Mesendoderm (in vitro differentiated cells): Measurements from ENCODE around the gene DLG2.

Experiments used
- DNase-seq: peaks from one replicate; pipeline ENCODE4 v3.0.0; 2013
- H2AK5ac ChIP-seq: 2 replicates; pipeline ENCODE4 v1.6.1; 2013; ENCODE audit warnings: low read length, inconsistent platforms
- H2BK120ac ChIP-seq: 2 replicates; pipeline ENCODE4 v1.6.1; 2013; ENCODE audit warnings: low read depth, mild to moderate bottlenecking, low read length, moderate library complexity, mixed read lengths
- H2BK15ac ChIP-seq: replicated peaks from 2 replicates; pipeline ENCODE4 v1.6.1; 2013; ENCODE audit warnings: low read depth, mild to moderate bottlenecking, moderate library complexity
- H2BK5ac ChIP-seq: 2 replicates; pipeline ENCODE4 v1.6.1; 2013; ENCODE audit warnings: low read length, inconsistent platforms
- H3K18ac ChIP-seq: 2 replicates; pipeline ENCODE4 v1.6.1; 2013; ENCODE audit warnings: mild to moderate bottlenecking, low read length, mixed read lengths
- H3K23ac ChIP-seq: one replicate; pipeline ENCODE4 v1.6.1; 2013; ENCODE audit warnings: low read length
- H3K27ac ChIP-seq: 2 replicates; pipeline ENCODE4 v1.5.1; 2013; ENCODE audit warnings: low read depth, mild to moderate bottlenecking, inconsistent platforms, low read length, moderate library complexity
- H3K27me3 ChIP-seq: 2 replicates; pipeline ENCODE4 v1.6.1; 2013; ENCODE audit warnings: low read length, control low read depth, mild to moderate bottlenecking, inconsistent platforms; ENCODE audit not compliant: insufficient read depth, poor library complexity
- H3K36me3 ChIP-seq: 2 replicates; pipeline ENCODE4 v1.6.1; 2013; ENCODE audit warnings: low read length, inconsistent platforms; ENCODE audit not compliant: control insufficient read depth, insufficient read depth
- H3K4ac ChIP-seq: one replicate; pipeline ENCODE4 v1.6.1; 2013; ENCODE audit warnings: low read depth, mild to moderate bottlenecking, low read length, moderate library complexity
- H3K4me1 ChIP-seq: 2 replicates; pipeline ENCODE4 v1.6.1; 2013; ENCODE audit warnings: low read depth, low read length, inconsistent platforms; ENCODE audit not compliant: control insufficient read depth
- H3K4me2 ChIP-seq: 2 replicates; pipeline ENCODE4 v1.6.1; 2013; ENCODE audit warnings: low read length
- H3K4me3 ChIP-seq: 2 replicates; pipeline ENCODE4 v1.5.1; 2013; ENCODE audit warnings: mild to moderate bottlenecking, low read length
- H3K56ac ChIP-seq: one replicate; pipeline ENCODE4 v1.6.1; 2013; ENCODE audit warnings: low read length
- H3K79me1 ChIP-seq: 2 replicates; pipeline ENCODE4 v1.6.1; 2013; ENCODE audit warnings: low read length, inconsistent platforms
- H3K79me2 ChIP-seq: 2 replicates; pipeline ENCODE4 v1.6.1; 2013; ENCODE audit warnings: mild to moderate bottlenecking, low read length; ENCODE audit not compliant: control insufficient read depth, insufficient read depth
- H3K9ac ChIP-seq: 2 replicates; pipeline ENCODE4 v1.6.1; 2013; ENCODE audit warnings: low read length, inconsistent platforms
- H4K5ac ChIP-seq: one replicate; pipeline ENCODE4 v1.6.1; 2013; ENCODE audit warnings: low read length
- H4K8ac ChIP-seq: one replicate; pipeline ENCODE4 v1.6.1; 2013; ENCODE audit warnings: low read depth, mild to moderate bottlenecking, control low read depth, low read length, moderate library complexity
- WGBS: extraction: QIAGEN DNeasy Blood & Tissue Kit; methylation state at CpG from one replicate; pipeline ENCODE4 v1.1.7; 2013; ENCODE audit warnings: low lambda C conversion rate, missing lambda C conversion rate; ENCODE audit not compliant: insufficient coverage; ENCODE audit errors: extremely low coverage; 5-methylcytosine and 5-hydroxymethylcytosine counted together

The DLG2 gene

DNA sequence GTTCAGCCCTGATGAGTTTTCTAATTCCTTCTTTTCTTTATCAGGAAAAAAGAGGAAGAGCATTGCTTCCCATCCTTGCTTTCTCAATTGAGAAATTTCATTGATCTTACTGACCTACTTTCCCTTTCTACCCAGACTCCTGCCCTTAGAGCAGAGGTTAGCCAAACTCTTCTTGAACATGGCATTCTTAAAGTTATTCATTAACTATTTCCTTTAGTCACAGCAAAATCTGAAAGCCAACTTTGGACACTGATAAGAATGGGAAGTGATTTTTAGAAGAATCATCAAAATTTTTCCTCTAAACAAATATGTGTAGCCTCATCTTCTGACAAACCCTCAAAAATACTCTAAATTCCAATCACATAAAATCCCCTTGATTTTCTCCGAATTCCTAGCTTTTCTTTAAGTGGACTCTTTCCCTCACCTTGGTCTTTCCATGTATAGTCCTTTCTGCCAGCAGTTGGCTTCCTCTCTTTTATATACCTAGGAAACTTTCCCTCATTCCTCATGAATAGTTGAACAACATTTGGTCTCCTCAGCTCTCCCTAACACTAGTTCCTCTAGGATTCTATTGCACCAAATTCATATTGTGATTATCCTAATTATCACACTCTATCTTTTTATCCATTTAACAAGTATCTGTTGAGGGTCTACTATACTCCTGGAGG is 1774.2 kb downstream of the DLG2 start:
- Histone ChIP-seq H3K9ac (no peak overlapping the region), H3K4me3 (no peak overlapping the region), H3K79me2 (no peaks in the 10 kb centered on the region), H2BK5ac (no peak overlapping the region), H3K56ac (no peak overlapping the region), H3K36me3 (no peaks in the 10 kb centered on the region), H4K5ac (no peak overlapping the region), H2AK5ac (no peak overlapping the region), H2BK120ac (no peak overlapping the region), H3K23ac (no peak overlapping the region), H3K79me1 (no peaks in the 10 kb centered on the region), H3K27me3 (no peaks in the 10 kb centered on the region), H2BK15ac (no peak overlapping the region), H3K4me1 (no peaks in the 10 kb centered on the region), H3K18ac (no peak overlapping the region), H3K27ac (no peak overlapping the region), H4K8ac (no peak overlapping the region), H3K4me2 (no peak overlapping the region), H3K4ac (no peak overlapping the region)
- WGBS, result no CpG with 5 or more reads among the region's 1 CpG
- DNase-seq, result no peak

GRCh38 chr11:83852012-83852411 is 1775.1 kb downstream of the DLG2 start:
- Histone ChIP-seq H2BK5ac (no peak overlapping the region), H3K79me2 (no peaks in the 10 kb centered on the region), H3K9ac (no peak overlapping the region), H3K4me1 (no peaks in the 10 kb centered on the region), H3K79me1 (no peaks in the 10 kb centered on the region), H3K18ac (no peak overlapping the region), H3K27ac (no peak overlapping the region), H4K5ac (no peak overlapping the region), H3K4me3 (no peak overlapping the region), H3K4ac (no peak overlapping the region), H2AK5ac (no peak overlapping the region), H2BK120ac (no peak overlapping the region), H3K36me3 (no peaks in the 10 kb centered on the region), H3K56ac (no peak overlapping the region), H3K23ac (no peak overlapping the region), H3K27me3 (no peaks in the 10 kb centered on the region), H2BK15ac (no peak overlapping the region), H3K4me2 (no peak overlapping the region), H4K8ac (no peak overlapping the region)
- DNase-seq, result no peak
- WGBS, result no CpG with 5 or more reads among the region's 3 CpGs

DNA sequence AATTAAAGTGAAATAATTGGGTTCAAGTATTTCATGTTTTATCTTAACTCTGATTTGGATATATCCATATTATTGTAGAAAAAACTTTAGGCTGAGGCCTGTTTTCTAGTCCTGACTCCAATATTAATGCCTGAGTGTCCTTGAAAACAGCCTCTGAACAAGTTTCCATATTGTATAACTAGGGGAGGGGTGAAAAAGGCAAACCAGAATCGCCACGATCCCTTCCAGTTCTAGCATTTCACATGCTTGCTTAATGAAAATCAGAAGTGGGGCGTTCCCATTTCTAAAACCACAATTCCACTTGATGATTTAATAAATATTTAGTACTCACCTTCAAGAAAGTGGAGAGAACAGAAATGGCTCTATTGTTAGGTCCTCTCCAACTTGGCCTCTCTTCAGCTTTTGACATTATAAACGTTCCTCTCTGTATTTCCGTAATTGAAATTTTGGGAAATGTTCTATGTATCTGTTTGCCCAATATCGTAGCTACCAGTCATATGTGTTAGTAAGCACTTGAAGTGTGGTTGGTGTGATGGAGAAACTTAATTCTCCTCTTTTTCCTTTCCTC is 1779.6 kb downstream of the DLG2 start:
- Histone ChIP-seq H4K5ac (no peak overlapping the region), H3K4ac (no peak overlapping the region), H2BK5ac (no peak overlapping the region), H4K8ac (no peak overlapping the region), H3K23ac (no peak overlapping the region), H3K56ac (no peak overlapping the region), H2BK15ac (no peak overlapping the region), H3K4me3 (no peak overlapping the region), H3K18ac (no peak overlapping the region), H3K79me1 (no peaks in the 10 kb centered on the region), H3K27me3 (no peaks in the 10 kb centered on the region), H3K79me2 (no peaks in the 10 kb centered on the region), H2AK5ac (no peak overlapping the region), H3K36me3 (no peaks in the 10 kb centered on the region), H2BK120ac (no peak overlapping the region), H3K9ac (no peak overlapping the region), H3K4me2 (no peak overlapping the region), H3K4me1 (no peaks in the 10 kb centered on the region), H3K27ac (no peak overlapping the region)
- DNase-seq, result no peak
- no CpG with 5 or more reads among the region's 6 CpGs for WGBS

- no peak overlapping the region for H3K56ac ChIP-seq
- no peaks in the 10 kb centered on the region for H3K79me1 ChIP-seq
- no peak overlapping the region for H3K9ac ChIP-seq
- H2BK120ac ChIP-seq, result no peak overlapping the region
- no peak overlapping the region for H4K8ac ChIP-seq
- H3K4me2 ChIP-seq, result no peak overlapping the region
- no peak overlapping the region for H3K4ac ChIP-seq
- H4K5ac ChIP-seq, result no peak overlapping the region
- H3K23ac ChIP-seq, result no peak overlapping the region
- no peaks in the 10 kb centered on the region for H3K79me2 ChIP-seq
- no peak overlapping the region for H3K18ac ChIP-seq
- WGBS, result no CpG with 5 or more reads among the region's 1 CpG
- no peak overlapping the region for H2AK5ac ChIP-seq
- no peak overlapping the region for H2BK15ac ChIP-seq
- H3K27ac ChIP-seq, result no peak overlapping the region
- no peak overlapping the region for H2BK5ac ChIP-seq
- DNase-seq, result no peak
- no peaks in the 10 kb centered on the region for H3K36me3 ChIP-seq
- no peaks in the 10 kb centered on the region for H3K27me3 ChIP-seq
- no peaks in the 10 kb centered on the region for H3K4me1 ChIP-seq
- H3K4me3 ChIP-seq, result no peak overlapping the region
Observed at GRCh38 chr11:83845797-83846196, 1781.3 kb downstream of the DLG2 start.

GRCh38 chr11:83840326-83840725 is 1786.8 kb downstream of the DLG2 start:
- Histone ChIP-seq H4K8ac (no peak overlapping the region), H2BK120ac (no peak overlapping the region), H2AK5ac (no peak overlapping the region), H3K27ac (no peak overlapping the region), H3K23ac (no peak overlapping the region), H3K36me3 (no peaks in the 10 kb centered on the region), H3K4me2 (no peak overlapping the region), H3K4me3 (no peak overlapping the region), H3K79me1 (no peaks in the 10 kb centered on the region), H2BK5ac (no peak overlapping the region), H3K56ac (no peak overlapping the region), H3K18ac (no peak overlapping the region), H3K4me1 (peaks cover 3% of the 10 kb centered on the region), H4K5ac (no peak overlapping the region), H3K4ac (no peak overlapping the region), H3K27me3 (no peaks in the 10 kb centered on the region), H2BK15ac (no peak overlapping the region), H3K79me2 (no peaks in the 10 kb centered on the region), H3K9ac (no peak overlapping the region)
- no CpG with 5 or more reads among the region's 2 CpGs for WGBS
- no peak for DNase-seq
